Mesothelial cell of epicardium (in vitro differentiated cells): ENCODE results near the gene ABCA6. TPM values are rescaled to one million over a fixed set of nuclear protein-coding genes. Genes with fewer than 3 reads are reported as not detected.

Source experiments
- DNase-seq, 2 experiments: peaks; one replicate each; pipeline ENCODE4 v3.0.0; 2021; ENCODE audit warnings: low spot score in 2 of 2; ENCODE audit not compliant: unreplicated experiment in 2 of 2
- H3K27ac Mint-ChIP-seq: 2 replicates; pipeline ENCODE4 v1.8.0; 2021; ENCODE audit warnings: mixed read lengths
- H3K27me3 Mint-ChIP-seq: 2 replicates; pipeline ENCODE4 v1.8.0; 2021; ENCODE audit warnings: low read depth, mixed read lengths
- H3K36me3 Mint-ChIP-seq: 2 replicates; pipeline ENCODE4 v1.8.0; 2021; ENCODE audit warnings: mixed read lengths
- H3K4me1 Mint-ChIP-seq: 2 replicates; pipeline ENCODE4 v1.8.0; 2021; ENCODE audit warnings: mixed read lengths
- H3K4me3 Mint-ChIP-seq: 2 replicates; pipeline ENCODE4 v1.8.0; 2021; ENCODE audit warnings: mild to moderate bottlenecking, moderate library complexity, mixed read lengths
- H3K9me3 Mint-ChIP-seq: 2 replicates; pipeline ENCODE4 v1.8.0; 2021; ENCODE audit warnings: mixed read lengths
- total RNA-seq: library from RNA; stranded (reverse); gene quantifications from 3 replicates; pipeline ENCODE4 v1.2.1, GENCODE V29; 2021
- TF ChIP-seq, protein P1 (sequence below): fragments of 200-600 bp; sonication (generic); IDR thresholded peaks from one replicate; pipeline ENCODE4 v1.5.0; 2021; ENCODE audit warnings: antibody characterized with exemption; ENCODE audit not compliant: unreplicated experiment

Gene ABCA6
- total RNA-seq, 1 donor from 2014 or later, result 0.42 TPM

DNA sequence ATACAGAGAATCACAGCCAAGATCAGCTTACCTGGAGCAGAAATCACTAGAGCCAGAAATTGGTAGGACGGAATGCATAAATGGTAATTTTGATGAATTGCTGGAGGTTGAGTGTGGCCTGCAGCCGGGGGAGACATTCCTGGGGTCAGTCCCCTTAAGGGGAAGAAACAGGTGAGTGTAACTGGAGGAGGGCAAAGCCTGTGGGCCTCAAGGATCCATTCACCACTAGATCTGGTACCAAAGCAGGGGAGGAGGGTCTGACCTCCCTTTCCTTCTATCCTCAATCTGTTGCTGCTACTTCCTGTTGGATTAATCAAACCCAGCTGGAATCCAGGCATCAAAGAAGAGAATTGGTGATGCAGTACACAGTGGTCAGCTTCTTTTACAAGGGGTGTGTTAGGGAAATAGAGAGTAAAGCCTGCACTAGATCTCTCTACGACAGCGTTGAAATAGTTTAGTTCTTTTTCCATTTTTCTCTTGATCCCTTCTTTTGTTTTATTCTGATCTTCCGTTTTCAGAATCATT lies 72.4 kb downstream of the ABCA6 start:
- no peak for DNase-seq
- peaks cover 13% of the 10 kb centered on the region for H3K27me3 Mint-ChIP-seq
- peaks cover 8% of the 10 kb centered on the region for H3K9me3 Mint-ChIP-seq
- H3K4me1 Mint-ChIP-seq, result peaks cover 7% of the 10 kb centered on the region
- no peak overlapping the region for H3K27ac Mint-ChIP-seq
- TF ChIP-seq, protein P1, sequence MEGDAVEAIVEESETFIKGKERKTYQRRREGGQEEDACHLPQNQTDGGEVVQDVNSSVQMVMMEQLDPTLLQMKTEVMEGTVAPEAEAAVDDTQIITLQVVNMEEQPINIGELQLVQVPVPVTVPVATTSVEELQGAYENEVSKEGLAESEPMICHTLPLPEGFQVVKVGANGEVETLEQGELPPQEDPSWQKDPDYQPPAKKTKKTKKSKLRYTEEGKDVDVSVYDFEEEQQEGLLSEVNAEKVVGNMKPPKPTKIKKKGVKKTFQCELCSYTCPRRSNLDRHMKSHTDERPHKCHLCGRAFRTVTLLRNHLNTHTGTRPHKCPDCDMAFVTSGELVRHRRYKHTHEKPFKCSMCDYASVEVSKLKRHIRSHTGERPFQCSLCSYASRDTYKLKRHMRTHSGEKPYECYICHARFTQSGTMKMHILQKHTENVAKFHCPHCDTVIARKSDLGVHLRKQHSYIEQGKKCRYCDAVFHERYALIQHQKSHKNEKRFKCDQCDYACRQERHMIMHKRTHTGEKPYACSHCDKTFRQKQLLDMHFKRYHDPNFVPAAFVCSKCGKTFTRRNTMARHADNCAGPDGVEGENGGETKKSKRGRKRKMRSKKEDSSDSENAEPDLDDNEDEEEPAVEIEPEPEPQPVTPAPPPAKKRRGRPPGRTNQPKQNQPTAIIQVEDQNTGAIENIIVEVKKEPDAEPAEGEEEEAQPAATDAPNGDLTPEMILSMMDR, result no peak
- no peaks in the 10 kb centered on the region for H3K36me3 Mint-ChIP-seq
- no peak overlapping the region for H3K4me3 Mint-ChIP-seq

DNA sequence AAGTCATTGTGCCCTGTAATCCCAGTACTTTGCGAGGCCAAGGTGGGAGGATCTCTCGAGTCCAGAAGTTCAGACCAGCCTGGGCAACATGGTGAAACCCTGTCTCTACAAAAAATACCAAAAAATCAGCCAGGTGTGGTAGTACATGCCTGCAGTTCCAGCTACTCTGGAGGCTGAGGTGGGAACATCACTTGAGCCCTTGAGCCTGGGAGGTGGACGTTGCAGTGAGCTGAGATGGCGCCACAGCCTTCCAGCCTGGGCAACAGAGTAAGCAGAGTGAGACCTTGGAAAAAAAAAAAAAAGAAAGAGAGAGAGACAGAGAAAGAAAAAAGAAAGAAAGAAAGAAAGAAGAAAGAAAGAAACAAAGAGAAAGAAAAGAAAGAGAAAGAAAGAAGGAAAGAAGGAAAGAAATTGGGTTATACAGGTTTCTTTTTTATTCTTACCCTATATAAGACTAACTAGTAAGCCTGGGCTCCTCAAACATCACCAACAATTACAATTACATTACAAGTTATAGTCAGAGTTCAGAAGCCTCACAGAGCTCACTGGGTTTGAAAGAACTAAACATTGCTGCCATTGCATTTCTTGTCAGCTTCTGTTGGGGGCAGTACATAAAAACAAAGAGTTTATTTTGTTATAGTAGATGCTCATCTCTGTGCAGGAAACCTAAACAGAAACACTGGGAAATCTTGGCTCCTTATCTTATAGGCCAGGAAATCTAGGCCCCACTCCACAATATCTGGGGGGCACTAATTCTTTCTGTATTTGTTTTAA lies 74.2 kb downstream of the ABCA6 start:
- H3K9me3 Mint-ChIP-seq, result no peaks in the 10 kb centered on the region
- TF ChIP-seq, protein P1, result no peak
- no peak for DNase-seq
- no peak overlapping the region for H3K27ac Mint-ChIP-seq
- H3K4me1 Mint-ChIP-seq, result peaks cover 13% of the 10 kb centered on the region
- H3K36me3 Mint-ChIP-seq, result no peaks in the 10 kb centered on the region
- H3K4me3 Mint-ChIP-seq, result no peak overlapping the region
- peaks cover 17% of the 10 kb centered on the region for H3K27me3 Mint-ChIP-seq

DNA sequence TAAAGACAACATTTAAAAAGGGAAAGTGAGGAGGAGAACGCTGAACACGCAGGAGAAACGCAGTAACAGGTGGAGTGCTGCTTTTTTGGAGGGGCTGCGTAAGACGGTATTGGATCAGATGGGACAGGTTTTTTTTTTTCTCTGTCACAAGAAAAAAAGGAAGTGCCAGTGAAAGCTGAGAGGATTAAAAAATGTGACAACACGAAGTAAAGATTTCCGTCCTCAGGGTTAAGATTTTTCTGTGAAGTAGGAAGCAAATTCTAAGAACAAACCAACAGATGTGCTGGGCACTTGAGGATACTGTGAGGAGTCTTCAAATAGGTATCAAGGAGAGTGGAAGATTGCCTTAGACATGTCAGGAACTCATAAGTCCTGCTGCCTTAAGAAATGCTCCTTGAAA lies 75.2 kb downstream of the ABCA6 start:
- no peak for DNase-seq
- no peaks in the 10 kb centered on the region for H3K36me3 Mint-ChIP-seq
- no peak overlapping the region for H3K27ac Mint-ChIP-seq
- peaks cover 15% of the 10 kb centered on the region for H3K4me1 Mint-ChIP-seq
- TF ChIP-seq, protein P1, result no peak
- no peaks in the 10 kb centered on the region for H3K9me3 Mint-ChIP-seq
- H3K27me3 Mint-ChIP-seq, result peaks cover 13% of the 10 kb centered on the region
- no peak overlapping the region for H3K4me3 Mint-ChIP-seq

DNA sequence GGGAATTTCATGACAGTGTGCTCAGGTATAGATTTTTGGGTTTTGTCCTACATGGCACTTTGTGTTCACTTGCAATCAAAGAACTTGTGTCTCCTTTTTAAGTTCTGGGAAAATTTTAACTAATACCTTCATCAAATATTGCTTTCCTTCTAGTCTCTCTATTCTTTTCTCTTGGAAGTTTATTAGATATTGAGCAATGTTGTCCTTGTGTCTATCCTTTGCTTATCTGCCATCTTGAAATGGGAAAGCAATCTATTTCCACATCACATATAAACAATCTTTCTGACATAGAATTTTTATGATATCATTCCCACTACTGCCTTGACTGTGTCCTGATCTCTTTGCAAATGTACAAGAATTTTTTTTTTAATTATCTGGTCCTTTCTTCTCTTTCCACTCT lies 76.6 kb downstream of the ABCA6 start:
- TF ChIP-seq, protein P1, result no peak
- H3K4me3 Mint-ChIP-seq, result no peak overlapping the region

DNA sequence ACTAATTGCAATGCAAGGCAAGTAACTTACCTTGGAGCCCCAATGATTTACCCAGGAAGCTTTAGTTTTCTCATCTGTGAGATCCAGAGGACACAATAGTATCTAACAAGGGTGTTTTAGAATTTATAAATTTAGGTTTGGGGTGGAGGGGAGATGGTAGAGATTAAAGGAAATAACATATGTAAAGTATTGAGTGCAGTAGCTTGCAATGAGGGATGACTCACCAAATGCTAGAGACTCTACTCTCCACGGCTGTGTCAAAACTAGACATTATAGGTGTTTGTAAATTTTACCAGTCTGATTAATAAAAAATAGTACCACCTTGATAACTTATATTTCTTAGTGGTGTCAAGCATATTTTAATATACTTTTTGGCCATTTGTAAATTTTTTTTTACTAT lies 77.2 kb downstream of the ABCA6 start:
- Mint-ChIP-seq H3K4me1 (peaks cover 24% of the 10 kb centered on the region), H3K36me3 (no peaks in the 10 kb centered on the region)
- TF ChIP-seq, protein P1, result no peak

More for the DNA sequence above, 76.6 kb downstream of the ABCA6 start:
- Mint-ChIP-seq H3K27ac (no peak overlapping the region), H3K9me3 (no peaks in the 10 kb centered on the region), H3K4me1 (peaks cover 24% of the 10 kb centered on the region), H3K36me3 (no peaks in the 10 kb centered on the region), H3K27me3 (peaks cover 13% of the 10 kb centered on the region)
- no peak for DNase-seq

More for the DNA sequence above, 77.2 kb downstream of the ABCA6 start:
- Mint-ChIP-seq H3K9me3 (no peaks in the 10 kb centered on the region), H3K27ac (no peak overlapping the region), H3K27me3 (peaks cover 13% of the 10 kb centered on the region), H3K4me3 (no peak overlapping the region)
- DNase-seq, result no peak
